GM12873 (cell line): ENCODE measurements around the gene ATP5PB.

Source experiments
- CTCF ChIP-seq: IDR thresholded peaks from 2 replicates; pipeline ENCODE4 v1.5.1; 2012; ENCODE audit warnings: low read depth, mild to moderate bottlenecking, moderate library complexity, low read length, control low read depth; ENCODE audit not compliant: insufficient read depth; ENCODE audit errors: missing control alignments

ATP5PB gene

GRCh38 chr1:111480674-111481073 lies 31.4 kb downstream of the ATP5PB start:
- no peak for TF ChIP-seq CTCF

GRCh38 chr1:111481387-111482221 lies 32.3 kb downstream of the ATP5PB start:
- peak; percentile 88 for TF ChIP-seq CTCF

DNA sequence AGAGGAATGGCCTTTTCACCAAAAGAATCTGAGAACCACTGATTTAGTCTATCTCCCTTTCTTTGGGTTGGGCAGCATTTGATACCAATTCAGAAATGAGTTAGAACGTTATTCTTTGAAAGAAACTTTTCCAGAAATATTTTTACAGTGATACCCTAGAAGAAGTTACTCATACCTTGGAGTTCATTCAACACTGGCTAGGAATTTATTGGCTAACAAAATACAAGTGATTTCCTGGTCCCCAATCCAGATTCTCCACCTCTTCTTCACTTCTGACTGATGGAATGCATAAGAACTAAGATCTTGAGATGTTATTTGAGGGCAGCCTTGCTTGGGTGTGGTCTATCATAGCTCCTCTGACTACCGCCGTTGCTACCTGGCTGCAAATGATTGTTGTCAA lies 33.9 kb downstream of the ATP5PB start:
- no peak for TF ChIP-seq CTCF

DNA sequence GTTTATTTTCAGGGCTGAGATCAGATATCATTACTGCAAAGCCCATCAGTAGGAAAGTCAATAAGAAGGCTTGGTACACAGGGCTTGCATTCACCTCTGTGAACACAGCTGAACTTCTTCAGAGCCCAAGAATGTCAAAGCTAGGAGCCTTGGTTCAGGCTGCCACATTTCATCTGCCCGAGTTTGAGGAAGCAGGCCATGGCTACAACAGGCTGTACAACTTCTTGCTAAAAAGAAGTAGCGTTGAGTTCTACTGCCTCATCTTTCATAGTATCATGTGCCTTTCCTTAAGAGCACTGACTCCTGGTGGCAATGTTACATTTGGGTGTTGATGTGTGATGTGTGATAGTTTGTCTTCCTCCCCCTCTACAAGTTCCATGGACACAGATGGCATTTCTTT lies 34.6 kb downstream of the ATP5PB start:
- TF ChIP-seq CTCF: no peak

GRCh38 chr1:111484391-111485026 lies 35.2 kb downstream of the ATP5PB start:
- TF ChIP-seq CTCF: no peak

DNA sequence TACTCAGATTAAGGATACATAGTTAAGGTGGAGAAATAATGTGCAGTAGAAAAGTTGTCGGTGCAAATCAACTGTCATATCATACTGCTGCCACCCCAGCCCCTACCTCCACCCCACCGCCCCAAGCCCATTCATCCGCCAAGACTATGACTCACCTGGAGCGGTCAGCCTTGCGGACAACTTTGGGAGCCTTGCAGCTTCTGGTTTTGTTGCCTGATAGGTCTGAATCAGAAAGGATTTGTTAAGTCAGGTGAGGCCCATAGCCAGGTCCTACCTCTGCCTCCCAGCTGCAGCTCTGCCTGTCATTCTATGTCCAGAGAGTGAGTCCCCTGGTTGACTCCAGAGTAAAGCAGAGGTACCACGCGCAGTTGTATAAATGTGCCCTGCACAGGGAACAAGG lies 37.2 kb downstream of the ATP5PB start:
- TF ChIP-seq CTCF: no peak

DNA sequence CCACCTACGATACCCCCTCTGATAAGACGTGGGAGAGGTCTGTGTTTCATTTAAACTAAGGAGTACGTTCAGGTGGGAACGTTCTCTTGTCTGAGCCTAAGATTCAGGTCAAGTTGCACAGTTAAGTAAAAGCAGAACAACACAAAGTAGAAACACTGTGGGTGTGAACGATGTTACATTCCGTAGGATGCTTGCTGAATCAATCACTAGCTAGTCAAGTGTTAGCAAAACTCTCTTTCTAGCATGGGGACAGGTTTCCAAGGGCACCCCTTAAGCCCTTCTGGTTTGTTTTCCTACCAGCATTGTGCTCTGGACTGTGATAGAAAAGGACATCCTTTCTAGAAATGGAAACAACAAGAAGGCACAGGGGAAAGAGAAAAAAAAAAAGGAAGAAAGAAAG lies 37.9 kb downstream of the ATP5PB start:
- no peak for TF ChIP-seq CTCF
